ENCODE data around the gene RBCK1.

- TF ChIP-seq CTCF (conservative IDR thresholded peaks at IDR 0.05) = peak; percentile 50
- TF ChIP-seq ZFX (IDR thresholded peaks at IDR 0.05) = no peak
Measured at GRCh38 chr20:407133-407952, 756 bp upstream of the RBCK1 start.
